Mammary epithelial cell (primary cell): ENCODE data around the gene COL18A1.

Source experiments
- CTCF ChIP-seq, 2 donors: IDR thresholded peaks in 1 of 2; conservative IDR thresholded peaks in 1 of 2; 2 replicates each; pipeline ENCODE4 v1.5.1; 2011 to 2012; ENCODE audit warnings: inconsistent platforms in 2 of 2, low read length in 2 of 2, mild to moderate bottlenecking in 2 of 2, control low read depth in 1 of 2, low read depth in 1 of 2; ENCODE audit not compliant: insufficient read depth in 1 of 2; ENCODE audit errors: extremely low read depth in 1 of 2
- EZH2 ChIP-seq: IDR thresholded peaks from 2 replicates; pipeline ENCODE4 v1.6.1; 2012; ENCODE audit warnings: low read length, inconsistent platforms, borderline replicate concordance

GRCh38 chr21:45498646-45499000 lies 93.7 kb downstream of the COL18A1 start:
- TF ChIP-seq CTCF (conservative IDR thresholded peaks at IDR 0.05 in 1 of 2, IDR thresholded peaks at IDR 0.05 in 1 of 2; ENCODE audit: extremely low read depth in 1 of 2, insufficient read depth in 1 of 2, low read depth in 1 of 2, low read length in 2 of 2) (no peak), EZH2 (no peak)
